Measurements from ENCODE around the gene NIPSNAP2. TPM values are rescaled to one million over a fixed set of nuclear protein-coding genes. Genes with fewer than 3 reads are reported as not detected.
A peak's percentile ranks its signal among the peaks of the same experiment; 100 is the strongest.
"Not testable (repeated sequence)": the region's sequence is repeated elsewhere in the genome, so short reads cannot be mapped to it uniquely, and the experiment has no call there.

NIPSNAP2 gene
- total and polyA plus RNA-seq, 8 donors = 35.6 to 133 (median 60.2) TPM

DNA sequence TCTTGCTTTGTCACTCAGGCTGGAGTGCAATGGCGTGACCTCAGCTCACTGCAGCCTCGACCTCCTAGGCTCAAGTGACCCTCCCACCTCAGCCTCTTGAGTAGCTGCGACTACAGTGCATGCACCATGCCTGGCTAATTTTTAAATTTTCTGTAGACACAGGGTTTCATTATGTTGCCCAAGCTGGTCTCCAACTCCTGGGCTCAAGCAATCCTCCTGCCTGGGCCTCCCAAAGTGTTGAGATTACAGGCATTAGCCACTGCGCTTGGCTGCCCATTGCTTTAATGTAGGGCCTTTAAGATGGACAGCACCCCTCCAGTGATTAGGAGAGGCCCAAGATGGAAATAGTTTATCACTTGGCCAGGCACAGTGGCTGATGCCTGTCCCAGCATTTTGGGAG lies 39.4 kb downstream of the NIPSNAP2 start:
- no peak for DNase-seq
- Histone ChIP-seq H3K4me1 (peaks cover 0 to 18% (median 5%) of the 10 kb centered on the region in 4 donors), H3K27me3 (no peaks in the 10 kb centered on the region), H3K27ac (no peak overlapping the region), H3K9me3 (no peaks in the 10 kb centered on the region), H3K36me3 (peaks cover 0 to 22% (median 17%) of the 10 kb centered on the region in 4 donors), H3K4me3 (no peak overlapping the region)
- intact Hi-C loops (cut with DNase I; ENCODE audit: low total_unique reads) = loop anchor here (5.0 kb wide), 1 partner anchor 69 kb away; no protein-coding TSS in a partner anchor
- TF ChIP-seq POLR2A (IDR thresholded peaks at IDR 0.05) (no peak), POLR2AphosphoS5 (IDR thresholded peaks at IDR 0.05) (no peak), CTCF (IDR thresholded peaks at IDR 0.05) (no peak)
- WGBS, 5 donors = 84 to 93% (median 88%) methylated on average over 4 of the region's 4 CpGs

DNA sequence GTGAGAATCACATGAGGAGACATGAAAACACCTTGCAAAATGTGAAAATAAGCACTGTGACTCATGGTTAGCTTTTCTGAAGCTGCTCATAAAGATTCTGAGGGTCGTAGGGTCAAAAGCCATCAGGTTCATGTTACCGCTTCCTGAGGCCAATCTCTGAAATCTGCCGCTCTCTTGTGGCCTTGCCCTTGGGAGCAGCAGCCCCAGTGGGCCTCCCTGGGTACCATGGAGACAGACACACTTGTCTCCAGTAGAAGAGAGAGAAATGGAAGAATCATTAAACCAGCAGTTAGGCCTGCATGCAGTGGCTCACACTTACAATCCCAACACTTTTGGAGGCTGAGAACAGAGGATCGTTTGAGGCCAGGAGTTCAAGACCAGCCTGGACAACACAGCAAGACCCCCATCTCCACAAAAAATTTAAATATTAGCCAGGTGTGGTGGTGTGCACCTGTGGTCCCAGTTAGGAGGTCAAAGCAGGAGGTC lies 42.8 kb downstream of the NIPSNAP2 start:
- intact Hi-C loops (cut with DNase I; ENCODE audit: low total_unique reads) = no loop called here
- H3K27ac ChIP-seq = no peak overlapping the region
- peak in 1 of 2 donors; percentile 36 for DNase-seq

DNA sequence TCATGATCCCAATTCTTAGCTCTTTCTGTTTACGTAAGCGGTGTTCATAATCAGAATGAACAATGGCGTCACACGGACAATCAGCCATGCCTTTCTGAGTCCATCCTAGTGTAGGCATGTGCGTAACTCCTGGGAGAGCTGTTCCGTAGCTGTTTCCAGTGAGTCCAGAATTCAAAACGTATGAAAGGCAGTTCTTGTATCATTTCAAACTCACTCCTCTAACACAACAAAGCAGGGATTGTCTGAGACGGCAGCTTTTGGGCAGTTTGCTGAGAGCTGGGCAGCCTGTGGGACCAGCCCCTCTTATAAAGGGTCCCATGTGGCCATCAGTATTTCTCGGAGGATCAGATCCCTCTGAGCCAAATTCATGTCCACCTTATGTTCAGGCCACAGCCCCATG lies 43.5 kb downstream of the NIPSNAP2 start:
- Histone ChIP-seq H3K4me1 (peaks cover 11 to 23% (median 14%) of the 10 kb centered on the region in 4 donors), H3K27ac (no peak overlapping the region), H3K36me3 (peaks cover 0 to 19% (median 4%) of the 10 kb centered on the region in 4 donors), H3K27me3 (no peaks in the 10 kb centered on the region), H3K9me3 (no peaks in the 10 kb centered on the region), H3K4me3 (no peak overlapping the region)
- intact Hi-C loops (cut with DNase I; ENCODE audit: low total_unique reads) = no loop called here
- peak in 1 of 2 donors; percentile 23 for DNase-seq
- no peak for TF ChIP-seq POLR2AphosphoS5 (IDR thresholded peaks at IDR 0.05)
- TF ChIP-seq POLR2A (IDR thresholded peaks at IDR 0.05) = no peak
- no peak for TF ChIP-seq EP300 (IDR thresholded peaks at IDR 0.05)
- no peak for TF ChIP-seq CTCF (IDR thresholded peaks at IDR 0.05)
- 77 to 82% (median 79%) methylated on average over 9 of the region's 9 CpGs for WGBS, 5 donors

More for the DNA sequence above, 42.8 kb downstream of the NIPSNAP2 start:
- TF ChIP-seq EP300 (IDR thresholded peaks at IDR 0.05) = no peak
- no peak for TF ChIP-seq CTCF (IDR thresholded peaks at IDR 0.05)
- TF ChIP-seq POLR2AphosphoS5 (IDR thresholded peaks at IDR 0.05) = no peak
- no peak for TF ChIP-seq POLR2A (IDR thresholded peaks at IDR 0.05)
- Histone ChIP-seq H3K4me3 (no peak overlapping the region), H3K9me3 (no peaks in the 10 kb centered on the region), H3K4me1 (peaks cover 11 to 23% (median 14%) of the 10 kb centered on the region in 4 donors), H3K27me3 (no peaks in the 10 kb centered on the region), H3K36me3 (peaks cover 0 to 17% (median 2%) of the 10 kb centered on the region in 4 donors)
- WGBS, 5 donors = 74 to 95% (median 88%) methylated on average over 4 of the region's 4 CpGs

- H3K27ac ChIP-seq = peak overlapping the region in 4 of 5 donors; percentile 47 to 71 (median 58)
- H3K9me3 ChIP-seq = no peaks in the 10 kb centered on the region
- no peak overlapping the region for H3K4me3 ChIP-seq
- peaks cover 11 to 21% (median 13%) of the 10 kb centered on the region in 4 donors for H3K4me1 ChIP-seq
- intact Hi-C loops (cut with DNase I; ENCODE audit: low total_unique reads) = no loop called here
- WGBS, 5 donors = 22 to 39% (median 27%) methylated on average over 7 of the region's 7 CpGs
- peaks cover 0 to 36% (median 19%) of the 10 kb centered on the region in 4 donors for H3K36me3 ChIP-seq
- DNase-seq = peak; percentile 39 to 65
- TF ChIP-seq POLR2AphosphoS5 (IDR thresholded peaks at IDR 0.05) = peak in 1 of 3 donors; percentile 7
- no peak for TF ChIP-seq POLR2A (IDR thresholded peaks at IDR 0.05)
- no peaks in the 10 kb centered on the region for H3K27me3 ChIP-seq
Measured at GRCh38 chr7:56009695-56010094, 45.3 kb downstream of the NIPSNAP2 start.

- H3K27me3 ChIP-seq; H3K4me1 ChIP-seq; intact Hi-C loops (cut with DNase I; ENCODE audit: low total_unique reads); H3K27ac ChIP-seq; H3K4me3 ChIP-seq; DNase-seq; H3K9me3 ChIP-seq: not testable (repeated sequence)
- WGBS, 5 donors = 83 to 93% (median 89%) methylated on average over 3 of the region's 3 CpGs
- H3K36me3 ChIP-seq = peaks cover 7 to 85% (median 56%) of the 10 kb centered on the region in 4 donors
Measured at GRCh38 chr7:56017015-56017414, 52.6 kb downstream of the NIPSNAP2 start.

Data from stomach (tissue), 9 donors.